Cardiac fibroblast (primary cell): ENCODE data around the gene HLA-DRB1.
A peak's percentile ranks its signal among the peaks of the same experiment; 100 is the strongest.

Source experiments
- DNase-seq, 2 donors: peaks; one replicate each; pipeline versions ENCODE4 v3.0.0 to v3.0.0-alpha.2; 2010; ENCODE audit warnings: low read depth in 2 of 2
- H3K4me3 ChIP-seq, 2 donors: replicated peaks in 1 of 2; 1 replicate in 1 of 2; 2 replicates in 1 of 2; pipeline ENCODE4 v1.5.1; 2011; ENCODE audit warnings: low read depth in 2 of 2, low read length in 2 of 2, mild to moderate bottlenecking in 2 of 2, moderate library complexity in 1 of 2
- TF ChIP-seq, protein P1 (sequence below): IDR thresholded peaks from one replicate; pipeline ENCODE4 v1.5.1; 2011; ENCODE audit warnings: low read depth, mild to moderate bottlenecking, low read length, inconsistent platforms

HLA-DRB1 gene

DNA sequence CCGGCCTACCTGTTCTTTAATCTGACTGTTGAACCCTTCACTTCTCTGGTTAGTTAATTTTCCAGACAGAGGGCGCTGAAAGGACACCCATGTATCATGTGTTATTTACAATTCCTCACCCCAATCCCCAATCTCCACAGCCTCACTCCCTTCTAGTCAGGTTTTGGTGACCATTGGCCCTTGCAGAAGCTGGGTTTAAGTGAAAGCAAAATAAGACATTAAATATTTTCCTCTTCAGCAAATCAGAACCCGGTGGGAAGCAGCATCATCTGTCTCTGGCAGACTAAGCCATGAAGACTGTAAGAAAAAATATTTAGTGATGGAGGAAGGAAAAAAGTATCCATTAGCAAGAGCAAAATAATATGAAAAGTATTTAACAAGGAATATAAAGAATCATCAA is 38.2 kb upstream of the HLA-DRB1 start:
- DNase-seq, result peak in 1 of 2 donors; percentile 38
- no peak overlapping the region for H3K4me3 ChIP-seq
- TF ChIP-seq, protein P1, sequence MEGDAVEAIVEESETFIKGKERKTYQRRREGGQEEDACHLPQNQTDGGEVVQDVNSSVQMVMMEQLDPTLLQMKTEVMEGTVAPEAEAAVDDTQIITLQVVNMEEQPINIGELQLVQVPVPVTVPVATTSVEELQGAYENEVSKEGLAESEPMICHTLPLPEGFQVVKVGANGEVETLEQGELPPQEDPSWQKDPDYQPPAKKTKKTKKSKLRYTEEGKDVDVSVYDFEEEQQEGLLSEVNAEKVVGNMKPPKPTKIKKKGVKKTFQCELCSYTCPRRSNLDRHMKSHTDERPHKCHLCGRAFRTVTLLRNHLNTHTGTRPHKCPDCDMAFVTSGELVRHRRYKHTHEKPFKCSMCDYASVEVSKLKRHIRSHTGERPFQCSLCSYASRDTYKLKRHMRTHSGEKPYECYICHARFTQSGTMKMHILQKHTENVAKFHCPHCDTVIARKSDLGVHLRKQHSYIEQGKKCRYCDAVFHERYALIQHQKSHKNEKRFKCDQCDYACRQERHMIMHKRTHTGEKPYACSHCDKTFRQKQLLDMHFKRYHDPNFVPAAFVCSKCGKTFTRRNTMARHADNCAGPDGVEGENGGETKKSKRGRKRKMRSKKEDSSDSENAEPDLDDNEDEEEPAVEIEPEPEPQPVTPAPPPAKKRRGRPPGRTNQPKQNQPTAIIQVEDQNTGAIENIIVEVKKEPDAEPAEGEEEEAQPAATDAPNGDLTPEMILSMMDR, result no peak

DNA sequence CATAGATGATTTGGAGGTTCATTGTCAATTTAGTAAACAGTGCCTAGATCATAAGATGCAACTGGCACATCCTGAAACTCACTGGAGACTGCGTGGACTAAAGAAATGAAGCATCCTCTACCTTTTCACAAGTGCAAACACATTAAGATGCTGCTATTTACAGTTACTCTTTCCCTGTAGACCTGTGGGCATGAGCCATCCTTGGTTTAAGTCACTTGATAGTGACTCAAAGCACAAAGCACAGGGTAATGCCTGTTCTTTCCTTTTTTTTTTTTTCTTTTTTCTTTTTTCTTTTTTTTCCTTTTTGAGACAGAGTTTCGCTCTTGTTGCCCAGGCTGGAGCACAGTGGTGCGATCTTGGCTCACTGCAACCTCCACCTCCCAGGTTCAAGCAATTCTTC is 37.6 kb upstream of the HLA-DRB1 start:
- TF ChIP-seq, protein P1, result no peak
- no peak for DNase-seq
- no peak overlapping the region for H3K4me3 ChIP-seq

DNA sequence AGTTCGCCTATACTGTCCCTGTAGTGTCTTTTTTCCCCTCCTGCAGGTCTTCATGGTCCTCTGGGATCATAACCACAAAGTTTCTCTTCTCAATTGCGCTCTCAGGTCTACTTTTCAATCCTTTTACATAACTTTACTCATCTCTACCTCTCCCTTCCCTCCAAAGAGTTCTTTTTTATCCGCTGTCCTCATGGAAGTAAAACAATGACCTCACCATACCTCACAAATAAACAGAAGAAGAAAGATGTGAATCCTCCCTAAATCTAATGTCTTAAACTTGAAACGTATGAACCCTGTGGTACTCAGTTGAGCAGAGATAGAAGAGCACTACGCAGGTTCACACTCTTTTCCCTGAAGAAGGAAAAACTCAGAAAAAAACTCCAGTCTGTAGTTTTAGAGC is 35.5 kb upstream of the HLA-DRB1 start:
- TF ChIP-seq, protein P1, result no peak
- DNase-seq, result no peak
- no peak overlapping the region for H3K4me3 ChIP-seq

DNA sequence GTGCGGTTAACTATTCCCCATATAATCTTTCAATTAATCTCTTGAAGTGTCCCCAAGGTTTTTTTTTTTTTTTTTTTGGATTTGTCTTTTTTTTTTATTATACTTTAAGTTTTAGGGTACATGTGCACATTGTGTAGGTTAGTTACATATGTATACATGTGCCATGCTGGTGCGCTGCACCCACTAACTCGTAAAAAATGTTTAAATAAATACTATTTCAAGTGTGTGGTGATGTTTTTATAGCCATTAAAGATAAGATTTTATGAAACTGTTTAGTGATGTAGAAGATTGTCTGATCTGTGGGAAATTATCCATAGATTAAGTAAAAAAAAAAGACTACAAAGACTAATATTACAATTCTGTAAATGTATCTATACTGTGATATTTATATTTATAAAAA is 34.9 kb upstream of the HLA-DRB1 start:
- TF ChIP-seq, protein P1, result no peak
- DNase-seq, result no peak
- no peak overlapping the region for H3K4me3 ChIP-seq

DNA sequence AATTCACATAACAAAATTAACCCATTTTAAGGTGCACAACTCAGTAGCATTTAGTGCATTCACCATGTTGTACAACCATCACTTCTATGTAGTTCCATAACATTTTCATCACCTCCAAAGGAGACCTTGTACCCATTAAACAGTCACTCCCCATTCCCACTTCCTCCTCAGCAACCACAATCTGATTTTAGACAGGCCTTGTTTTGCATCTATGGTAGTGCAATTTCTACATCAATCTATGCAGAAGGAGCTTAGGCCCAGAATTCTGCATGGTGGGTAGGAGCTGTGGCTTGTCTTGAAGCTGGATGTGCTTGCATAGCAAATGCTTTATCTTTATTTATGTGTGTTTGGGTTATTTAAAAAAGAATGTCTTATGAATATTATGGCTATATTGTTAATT is 34.0 kb upstream of the HLA-DRB1 start:
- DNase-seq, result no peak
- TF ChIP-seq, protein P1, result no peak
- H3K4me3 ChIP-seq, result no peak overlapping the region

DNA sequence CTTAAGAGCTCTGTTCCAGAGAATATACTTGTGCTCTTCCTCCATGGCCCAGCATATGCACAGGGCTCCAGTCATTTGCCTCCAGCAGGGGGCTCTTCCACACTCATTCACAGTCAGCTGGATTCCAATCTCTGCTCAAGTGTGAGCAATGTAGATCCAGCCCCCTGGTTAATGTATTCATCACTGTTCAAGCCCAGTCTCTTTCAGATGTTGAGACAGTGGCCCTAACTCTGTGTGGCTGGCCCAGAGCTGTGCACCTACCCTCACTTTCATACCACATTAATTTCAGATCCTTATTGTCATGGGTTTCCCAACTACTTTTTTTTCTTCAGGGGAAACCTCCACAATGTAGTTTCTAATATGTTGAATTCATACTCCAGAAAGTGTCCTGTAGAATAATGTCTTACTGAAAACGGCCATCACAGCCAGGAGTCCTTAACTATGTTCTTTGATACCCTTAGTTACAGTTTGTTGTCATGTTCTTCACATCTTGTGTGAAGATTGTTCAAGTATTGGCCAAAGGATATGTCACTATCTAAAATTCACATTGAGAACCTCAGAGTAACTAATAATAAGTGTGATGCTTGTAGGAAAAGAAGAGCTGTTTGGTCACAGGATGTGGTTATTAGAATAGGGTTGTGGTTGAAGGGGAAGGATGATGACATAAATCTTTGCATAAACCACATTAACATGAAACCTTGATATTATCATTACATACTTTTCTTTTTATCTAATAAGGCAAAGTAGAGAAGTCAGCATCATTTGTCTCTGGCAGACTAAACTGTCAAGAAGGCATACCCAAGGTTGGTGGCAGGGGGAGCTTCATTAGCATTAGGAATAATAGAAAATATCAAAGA is 33.1 kb upstream of the HLA-DRB1 start:
- DNase-seq, result peak in 1 of 2 donors; percentile 32
- TF ChIP-seq, protein P1, result no peak
- H3K4me3 ChIP-seq, result no peak overlapping the region
